ENCODE results near the gene ACBD6. TPM values are rescaled to one million over a fixed set of nuclear protein-coding genes. Genes with fewer than 3 reads are reported as not detected.

Gene ACBD6
- total and polyA plus RNA-seq, 2 of the 4 experiments (the other 2 are of a cell fraction) = 52.5 to 59.1 TPM

DNA sequence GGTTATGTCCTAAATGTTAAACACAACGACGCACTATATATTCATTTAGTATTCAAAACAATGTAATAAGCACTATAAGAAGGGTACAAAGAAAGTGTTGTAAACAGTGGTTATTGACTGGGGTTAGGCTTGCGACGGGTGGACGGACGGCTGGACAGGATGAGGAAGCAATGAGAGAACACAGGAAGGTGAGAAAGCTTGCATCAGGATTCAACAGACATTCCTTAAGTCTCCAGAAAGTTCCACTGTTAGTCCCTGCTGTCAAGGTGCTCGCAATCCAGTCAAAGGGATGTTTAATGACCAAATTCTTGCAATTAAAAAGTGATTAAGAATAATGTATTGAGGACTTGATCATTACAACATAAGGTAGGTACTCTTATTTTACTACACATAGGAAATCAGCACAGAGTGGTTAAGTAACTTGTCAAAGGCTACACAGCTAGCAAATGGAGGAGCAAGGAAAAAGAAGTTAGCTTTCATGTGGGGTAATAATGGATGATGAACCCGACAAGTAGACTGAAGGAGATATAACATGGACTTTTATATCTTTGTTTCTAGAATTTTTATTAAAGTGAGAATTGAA, 994 bp upstream of the ACBD6 start:
- Histone ChIP-seq H3K4me3 (ENCODE audit: insufficient read depth, low read depth, low read length) (peak overlapping the region; percentile 95), H3K18ac (ENCODE audit: low read depth, low read length) (peak overlapping the region; percentile 87), H2AK9ac (replicated peaks; ENCODE audit: low read depth, low read length, poor library complexity) (no peak overlapping the region), H3K27me3 (ENCODE audit: control insufficient read depth, insufficient read depth, low read length) (no peaks in the 10 kb centered on the region), H3K23ac (ENCODE audit: low read depth, low read length) (peak overlapping the region; percentile 46), H3K79me1 (ENCODE audit: low read depth in 1 of 2, low read length in 2 of 2) (peaks cover 10 to 30% of the 10 kb centered on the region in 2 experiments), H3K9ac (ENCODE audit: low read depth, low read length) (peak overlapping the region; percentile 99), H2BK120ac (ENCODE audit: low read depth, low read length) (peak overlapping the region; percentile 82), H3K36me3 (ENCODE audit: control insufficient read depth, insufficient read depth, low read length) (peaks cover 8% of the 10 kb centered on the region), H3K56ac (ENCODE audit: extremely low read depth, insufficient read depth, low read length) (peak overlapping the region; percentile 83; the same call in 1 of the 2 replicates), H2BK15ac (ENCODE audit: low read depth, low read length) (peak overlapping the region; percentile 9; the same call in 2 of the 3 replicates), H3K9me3 (ENCODE audit: control insufficient read depth, insufficient read depth, low read length) (peaks cover 1% of the 10 kb centered on the region; the same call in 1 of the 2 replicates), H3K27ac (ENCODE audit: insufficient read depth, low read length) (peak overlapping the region; percentile 98), H3K9me1 (ENCODE audit: insufficient read depth, low read length) (peaks cover 7% of the 10 kb centered on the region; the same call in 1 of the 2 replicates), H3K14ac (replicated peaks; ENCODE audit: low read depth, low read length) (peak overlapping the region; percentile 87), H2AK5ac (ENCODE audit: low read depth, low read length) (peak overlapping the region; percentile 30; the same call in 1 of the 2 replicates), H4K5ac (ENCODE audit: low read depth, low read length) (peak overlapping the region; percentile 90), H4K8ac (ENCODE audit: low read depth in 2 of 2, low read length in 2 of 2) (peak overlapping the region; percentile 86 to 98), H4K20me1 (ENCODE audit: insufficient read depth, low read length) (no peaks in the 10 kb centered on the region; the same call in none of the 2 replicates), H3K4ac (ENCODE audit: low read depth, low read length) (peak overlapping the region; percentile 96), H3K4me1 (ENCODE audit: control insufficient read depth, insufficient read depth, low read length) (peaks cover 19% of the 10 kb centered on the region), H4K91ac (ENCODE audit: insufficient read depth, low read depth, low read length) (peak overlapping the region; percentile 67), H2AFZ (replicated peaks; ENCODE audit: low read length, poor library complexity) (peak overlapping the region; percentile 97), H3K4me2 (ENCODE audit: low read depth, low read length) (peak overlapping the region; percentile 97), H2BK20ac (ENCODE audit: low read depth, low read length) (peak overlapping the region; percentile 95), H2BK5ac (ENCODE audit: low read depth, low read length, poor library complexity, severe bottlenecking) (peak overlapping the region; percentile 95)
- CTCF ChIA-PET = no interaction called here
- in situ Hi-C loops (cut with MboI; ENCODE audit: low sequenced_read_pairs) (no loop called here), intact Hi-C loops (cut with micrococcal nuclease) (no loop called here), dilution Hi-C loops (cut with HindIII; ENCODE audit: low sequenced_read_pairs, unreplicated experiment) (no loop called here)
- TF ChIP-seq SMC3 (IDR thresholded peaks at IDR 0.05; ENCODE audit: low read depth, low read length) (no peak), NFE2L2 (IDR thresholded peaks at IDR 0.05; ENCODE audit: low read depth, low read length) (no peak)
- DNase-seq (no peak), ATAC-seq (ENCODE audit: low read depth) (no peak)
- no TSS peak for BruUV-seq (replicated peaks)
- WGBS, 2 experiments (ENCODE audit: extremely low coverage in 2 of 2, insufficient read length in 1 of 2) = no CpG with 5 or more reads among the region's 8 CpGs
- POLR2A ChIA-PET (ENCODE audit: unreplicated experiment) = no interaction called here
